Transverse colon (tissue), 4 donors: Measurements from ENCODE around the gene ASGR1. TPM values are rescaled to one million over a fixed set of nuclear protein-coding genes. Genes with fewer than 3 reads are reported as not detected.

ENCODE experiments used
- DNase-seq: peaks from one replicate; pipeline ENCODE4 v3.0.0-alpha.2; 2019
- H3K27ac ChIP-seq, 4 donors: fragments of 200-600 bp; sonication (generic); 2 replicates each; pipeline ENCODE4 v1.5.1; 2016 to 2018; ENCODE audit warnings: inconsistent platforms in 4 of 4
- H3K27me3 ChIP-seq: fragments of 200-600 bp; sonication (generic); 2 replicates; pipeline ENCODE4 v1.5.1; 2017; ENCODE audit warnings: inconsistent platforms
- H3K36me3 ChIP-seq, 4 donors: fragments of 200-600 bp; sonication (generic); 2 replicates each; pipeline ENCODE4 v1.5.1; 2017 to 2019; ENCODE audit warnings: inconsistent platforms in 4 of 4
- H3K4me1 ChIP-seq, 4 donors: fragments of 200-600 bp; sonication (generic); 2 replicates each; pipeline ENCODE4 v1.5.1; 2017 to 2020; ENCODE audit warnings: inconsistent platforms in 4 of 4
- H3K4me3 ChIP-seq, 4 donors: fragments of 200-600 bp; sonication (generic); 1 replicate in 1 of 4; 2 replicates in 3 of 4; pipeline versions ENCODE4 v1.5.1 to v1.6.1; 2017 to 2019; ENCODE audit warnings: inconsistent platforms in 4 of 4
- H3K9me3 ChIP-seq, 2 donors: fragments of 200-600 bp; sonication (generic); 2 replicates each; pipeline ENCODE4 v1.5.1; 2017 to 2019; ENCODE audit warnings: inconsistent platforms in 2 of 2
- EP300 ChIP-seq: sonication (generic); formaldehyde crosslinking; IDR thresholded peaks from one replicate; pipeline ENCODE4 v1.6.1; 2017; ENCODE audit warnings: antibody characterized with exemption, low read depth
- POLR2A ChIP-seq: fragments of 450-650 bp; IDR thresholded peaks from one replicate; pipeline ENCODE4 v1.6.1; 2016; ENCODE audit warnings: antibody characterized with exemption, mild to moderate bottlenecking, moderate library complexity
- POLR2AphosphoS5 ChIP-seq, 3 donors: sonication (generic); formaldehyde crosslinking; IDR thresholded peaks; one replicate each; pipeline ENCODE4 v1.6.1; 2016; ENCODE audit warnings: antibody characterized with exemption in 3 of 3
- WGBS, 2 donors: methylation state at CpG; one replicate each; pipeline ENCODE4 v1.1.5; 2018; ENCODE audit warnings: low coverage in 1 of 2; 5-methylcytosine and 5-hydroxymethylcytosine counted together
- in situ Hi-C, 4 donors: fragments of 200-750 bp; cut with MboI; loops; one replicate each; pipeline versions ENCODE4 v1.15.0 to v1.15.1; 2017; ENCODE audit warnings: low sequenced_read_pairs in 3 of 4, low pct_ligation_motif_present in 1 of 4, low pct_unique_long_range_greater_than_20kb in 1 of 4
- intact Hi-C: fragments of 100-400 bp; cut with DNase I; formaldehyde crosslinking; loops from one replicate; pipeline ENCODE4 v1.15.1; 2023; ENCODE audit warnings: low total_unique reads
- total RNA-seq, 4 donors: library from RNA; depleted of rRNA; stranded (reverse); fragments of >200 nt; gene quantifications; one replicate each; pipeline ENCODE4 v1.1.0, GENCODE V29; 2016
- TF ChIP-seq, protein P1 (sequence below), 5 experiments: fragments of 200-600 bp in 3 of 5; fragments of 450-650 bp in 2 of 5; sonication (generic) in 3 of 5; IDR thresholded peaks; 1 replicate in 2 of 5; 2 replicates in 3 of 5; pipeline ENCODE4 v1.5.1; 2016 to 2017; ENCODE audit warnings: antibody characterized with exemption in 5 of 5, inconsistent platforms in 3 of 5, mild to moderate bottlenecking in 2 of 5, moderate library complexity in 1 of 5

Gene ASGR1
- total RNA-seq, 4 donors from 2014 or later, result 0.48 to 0.82 TPM; not detected in 2

DNA sequence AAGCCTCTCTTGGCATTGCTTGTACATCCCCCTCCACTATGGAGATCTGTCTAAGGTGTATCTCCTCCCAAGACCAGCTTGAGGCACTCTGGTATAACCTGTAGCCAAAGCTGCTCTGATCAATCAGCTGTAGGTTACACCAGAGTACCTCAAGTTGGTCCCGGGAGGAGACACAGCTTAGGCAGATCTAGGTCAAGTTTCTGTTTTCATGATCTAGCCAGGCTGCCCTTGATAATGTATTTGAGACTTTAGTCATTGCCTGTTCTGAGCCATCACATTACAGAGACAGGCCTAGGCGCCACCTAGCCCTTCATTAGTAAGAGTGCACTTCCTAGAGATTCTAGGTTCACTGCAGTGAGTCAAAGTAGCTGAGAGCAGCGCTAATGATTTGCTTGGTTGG is 31.4 kb downstream of the ASGR1 start:
- intact Hi-C loops, result no loop called here
- no peak overlapping the region for H3K27ac ChIP-seq
- in situ Hi-C loops, result loop anchor here in 2 of 4 donors (25.0 kb wide), 1 partner anchor 235 kb away; no protein-coding TSS in a partner anchor
- H3K36me3 ChIP-seq, result no peaks in the 10 kb centered on the region
- no peaks in the 10 kb centered on the region for H3K4me1 ChIP-seq
- DNase-seq, result no peak
- no peak overlapping the region for H3K4me3 ChIP-seq
- peaks cover 4% of the 10 kb centered on the region for H3K27me3 ChIP-seq
- H3K9me3 ChIP-seq, result no peaks in the 10 kb centered on the region
- WGBS, 2 donors, result 50% methylated on average over 3 of the region's 3 CpGs; no CpG with 5 or more reads in 1 of the 2 donors
- TF ChIP-seq EP300, result no peak
- TF ChIP-seq POLR2AphosphoS5 (IDR thresholded peaks at IDR 0.05), result no peak
- TF ChIP-seq POLR2A, result no peak
- TF ChIP-seq, protein P1, sequence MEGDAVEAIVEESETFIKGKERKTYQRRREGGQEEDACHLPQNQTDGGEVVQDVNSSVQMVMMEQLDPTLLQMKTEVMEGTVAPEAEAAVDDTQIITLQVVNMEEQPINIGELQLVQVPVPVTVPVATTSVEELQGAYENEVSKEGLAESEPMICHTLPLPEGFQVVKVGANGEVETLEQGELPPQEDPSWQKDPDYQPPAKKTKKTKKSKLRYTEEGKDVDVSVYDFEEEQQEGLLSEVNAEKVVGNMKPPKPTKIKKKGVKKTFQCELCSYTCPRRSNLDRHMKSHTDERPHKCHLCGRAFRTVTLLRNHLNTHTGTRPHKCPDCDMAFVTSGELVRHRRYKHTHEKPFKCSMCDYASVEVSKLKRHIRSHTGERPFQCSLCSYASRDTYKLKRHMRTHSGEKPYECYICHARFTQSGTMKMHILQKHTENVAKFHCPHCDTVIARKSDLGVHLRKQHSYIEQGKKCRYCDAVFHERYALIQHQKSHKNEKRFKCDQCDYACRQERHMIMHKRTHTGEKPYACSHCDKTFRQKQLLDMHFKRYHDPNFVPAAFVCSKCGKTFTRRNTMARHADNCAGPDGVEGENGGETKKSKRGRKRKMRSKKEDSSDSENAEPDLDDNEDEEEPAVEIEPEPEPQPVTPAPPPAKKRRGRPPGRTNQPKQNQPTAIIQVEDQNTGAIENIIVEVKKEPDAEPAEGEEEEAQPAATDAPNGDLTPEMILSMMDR (IDR thresholded peaks at IDR 0.05), result no peak

DNA sequence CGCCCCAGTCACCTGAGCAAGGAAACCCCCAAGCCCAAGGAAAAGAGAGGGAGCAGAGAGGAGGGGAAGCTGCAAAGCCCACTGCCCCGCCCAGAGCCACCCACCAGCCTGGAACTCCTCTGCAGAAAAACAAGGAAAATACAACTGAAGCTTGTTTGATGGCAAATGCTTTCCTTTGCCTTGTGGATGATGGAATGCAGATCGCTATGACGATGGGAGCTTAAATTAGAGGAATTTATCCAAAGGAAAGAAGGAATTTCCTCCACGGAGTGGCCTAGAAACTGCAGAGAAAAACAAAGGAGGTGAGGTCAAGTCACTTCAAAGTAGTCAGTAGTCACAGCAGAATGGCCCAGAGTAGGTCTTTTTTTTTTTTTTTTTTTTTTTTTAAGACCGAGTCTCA is 33.1 kb downstream of the ASGR1 start:
- peaks cover 0 to 11% (median 2%) of the 10 kb centered on the region in 4 donors for H3K4me1 ChIP-seq
- TF ChIP-seq POLR2AphosphoS5 (IDR thresholded peaks at IDR 0.05) (no peak), EP300 (no peak), POLR2A (no peak)
- TF ChIP-seq, protein P1 (IDR thresholded peaks at IDR 0.05), result no peak
- in situ Hi-C loops (loop anchor here in 2 of 4 donors (25.0 kb wide), 1 partner anchor 234 kb away; no protein-coding TSS in a partner anchor), intact Hi-C loops (no loop called here)
- no peak overlapping the region for H3K4me3 ChIP-seq
- DNase-seq, result no peak
- no peak overlapping the region for H3K27ac ChIP-seq
- no peaks in the 10 kb centered on the region for H3K36me3 ChIP-seq
- H3K27me3 ChIP-seq, result peaks cover 4% of the 10 kb centered on the region
- H3K9me3 ChIP-seq, result no peaks in the 10 kb centered on the region
- WGBS, 2 donors, result 64 to 73% methylated on average over 4 to 6 of the region's 6 CpGs

DNA sequence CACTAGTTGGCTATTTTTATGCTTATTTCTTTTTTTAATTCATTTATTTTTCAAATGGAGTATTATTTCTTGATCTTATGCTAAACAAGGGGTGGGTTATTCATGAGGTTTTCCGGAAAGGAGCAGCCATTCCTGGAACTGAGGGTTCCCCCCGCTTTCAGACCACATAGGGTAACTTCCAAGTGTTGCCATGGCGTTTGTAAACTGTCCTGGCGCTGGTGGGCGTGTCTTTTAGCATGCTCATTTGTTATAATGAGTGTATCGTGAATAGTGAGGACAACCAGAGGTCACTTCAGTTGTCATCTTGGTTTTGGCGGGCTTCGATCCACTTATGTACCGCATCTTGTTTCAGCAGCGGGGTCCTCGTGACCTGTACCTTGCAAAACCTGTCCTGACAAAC is 35.0 kb downstream of the ASGR1 start:
- 79 to 90% methylated on average over 2 to 11 of the region's 11 CpGs for WGBS, 2 donors

DNA sequence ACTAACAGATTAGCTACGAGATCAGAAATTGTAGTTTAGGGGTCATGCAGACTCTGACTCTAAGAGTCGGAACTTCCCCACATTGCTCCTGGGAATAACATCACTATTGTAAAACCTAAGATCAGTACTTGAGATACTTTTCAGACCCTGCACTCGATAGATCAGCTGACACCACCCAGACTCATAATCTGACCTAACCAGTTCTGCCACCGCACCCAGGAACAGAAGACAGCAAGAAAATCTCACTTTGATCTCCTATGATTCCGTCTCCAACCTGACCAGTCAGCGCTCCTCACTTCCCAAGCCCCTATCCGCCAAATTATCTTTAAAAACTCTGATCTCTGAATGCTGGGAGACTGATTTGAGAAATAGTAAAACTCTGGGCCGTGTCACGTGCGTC is 37.3 kb downstream of the ASGR1 start:
- TF ChIP-seq POLR2AphosphoS5 (IDR thresholded peaks at IDR 0.05), result peak in 1 of 3 donors; percentile 57
- no peak for TF ChIP-seq EP300
- in situ Hi-C loops (loop anchor here in 2 of 4 donors (25.0 kb wide), 1 partner anchor 230 kb away; no protein-coding TSS in a partner anchor), intact Hi-C loops (no loop called here)
- H3K9me3 ChIP-seq, result no peaks in the 10 kb centered on the region
- peaks cover 0 to 23% (median 10%) of the 10 kb centered on the region in 4 donors for H3K4me1 ChIP-seq
- no peak overlapping the region for H3K4me3 ChIP-seq
- WGBS, 2 donors, result 54 to 63% methylated on average over 4 to 10 of the region's 10 CpGs
- H3K27me3 ChIP-seq, result peaks cover 13% of the 10 kb centered on the region
- no peaks in the 10 kb centered on the region for H3K36me3 ChIP-seq
- peak overlapping the region in 1 of 4 donors; percentile 36 for H3K27ac ChIP-seq
- DNase-seq, result peak; percentile 73

More for the DNA sequence above, 35.0 kb downstream of the ASGR1 start:
- TF ChIP-seq, protein P1 (IDR thresholded peaks at IDR 0.05), result no peak
- TF ChIP-seq EP300 (no peak), POLR2AphosphoS5 (IDR thresholded peaks at IDR 0.05) (no peak), POLR2A (no peak)
- H3K27ac ChIP-seq, result no peak overlapping the region
- no peaks in the 10 kb centered on the region for H3K9me3 ChIP-seq
- H3K27me3 ChIP-seq, result peaks cover 4% of the 10 kb centered on the region
- H3K36me3 ChIP-seq, result no peaks in the 10 kb centered on the region
- no peak overlapping the region for H3K4me3 ChIP-seq
- peaks cover 0 to 17% (median 8%) of the 10 kb centered on the region in 4 donors for H3K4me1 ChIP-seq
- in situ Hi-C loops (loop anchor here in 2 of 4 donors (25.0 kb wide), 1 partner anchor 232 kb away; no protein-coding TSS in a partner anchor), intact Hi-C loops (no loop called here)
- no peak for DNase-seq
